HEK293 (cell line): ENCODE data around the gene ARPC5.

Source experiments
- CTCF ChIA-PET: fragments of 350-600 bp; formaldehyde crosslinking; extraction: SDS; loops from one replicate; lab custom pipeline; 2021; ENCODE audit warnings: antibody characterized with exemption; lab: Yijun Ruan, JAX
- POLR2A ChIA-PET: fragments of 300-600 bp; formaldehyde crosslinking; extraction: SDS; loops from one replicate; lab custom pipeline; 2020; ENCODE audit warnings: antibody characterized with exemption, inconsistent platforms; lab: Yijun Ruan, JAX
- H3K27ac ChIP-seq: fragments of 200-500 bp; sonication (Bioruptor generic); 2 replicates; pipeline ENCODE4 v1.5.1; 2014; ENCODE audit warnings: low read depth, low read length, control low read depth, inconsistent platforms; ENCODE audit errors: extremely low read depth
- H3K36me3 ChIP-seq, 2 experiments: fragments of 200-500 bp in 1 of 2; sonication (Bioruptor generic) in 1 of 2; 1 replicate in 1 of 2; 2 replicates in 1 of 2; pipeline ENCODE4 v1.5.1; 2014 to 2017; ENCODE audit warnings: inconsistent platforms in 2 of 2, low read length in 2 of 2; ENCODE audit not compliant: control insufficient read depth in 2 of 2, insufficient read depth in 1 of 2
- H3K4me1 ChIP-seq: fragments of 200-500 bp; sonication (Bioruptor generic); 2 replicates; pipeline ENCODE4 v1.5.1; 2014; ENCODE audit warnings: mild to moderate bottlenecking, low read length, inconsistent platforms; ENCODE audit not compliant: control insufficient read depth, insufficient read depth
- H3K4me3 ChIP-seq: 2 replicates; pipeline ENCODE4 v1.5.1; 2011; ENCODE audit warnings: low read depth, mild to moderate bottlenecking, control low read depth, low read length, moderate library complexity
- H3K9me3 ChIP-seq: fragments of 200-500 bp; sonication (Bioruptor generic); 2 replicates; pipeline ENCODE4 v1.5.1; 2014; ENCODE audit warnings: low read depth, low read length, inconsistent platforms; ENCODE audit not compliant: control insufficient read depth, insufficient read depth
- BCL11B ChIP-seq: fragments of 450-650 bp; formaldehyde crosslinking; IDR thresholded peaks from 2 replicates; pipeline ENCODE4 v1.5.1; 2016; ENCODE audit warnings: low read depth, missing biosample characterization, missing genetic modification characterization
- CTCF ChIP-seq: fragments of 450-650 bp; formaldehyde crosslinking; IDR thresholded peaks from 2 replicates; pipeline ENCODE4 v1.5.1; 2016; ENCODE audit warnings: missing biosample characterization, missing genetic modification characterization
- HOXC10 ChIP-seq: sonication (generic); formaldehyde crosslinking; IDR thresholded peaks from 2 replicates; pipeline ENCODE4 v1.8.1; 2023; ENCODE audit warnings: mild to moderate bottlenecking, missing genetic modification reagents
- MZF1 ChIP-seq: fragments of 450-650 bp; formaldehyde crosslinking; IDR thresholded peaks from 2 replicates; pipeline ENCODE4 v1.5.1; 2017; ENCODE audit warnings: missing biosample characterization, missing genetic modification characterization, borderline replicate concordance
- RBAK ChIP-seq: fragments of 450-650 bp; formaldehyde crosslinking; IDR thresholded peaks from 2 replicates; pipeline ENCODE4 v1.5.1; 2016; ENCODE audit warnings: missing biosample characterization, missing genetic modification characterization
- SETDB1 ChIP-seq: IDR thresholded peaks from one replicate; pipeline ENCODE4 v1.6.1; 2017; ENCODE audit warnings: mild to moderate bottlenecking, low read length, moderate library complexity, mixed read lengths; ENCODE audit not compliant: insufficient read length
- ZNF10 ChIP-seq: fragments of 450-650 bp; formaldehyde crosslinking; IDR thresholded peaks from 2 replicates; pipeline ENCODE4 v1.5.1; 2017; ENCODE audit warnings: missing biosample characterization, missing genetic modification characterization
- ZNF155 ChIP-seq: fragments of 450-650 bp; formaldehyde crosslinking; IDR thresholded peaks from 2 replicates; pipeline ENCODE4 v1.5.1; 2016; ENCODE audit warnings: missing biosample characterization, missing genetic modification characterization
- ZNF202 ChIP-seq: fragments of 450-650 bp; formaldehyde crosslinking; IDR thresholded peaks from 2 replicates; pipeline ENCODE4 v1.5.1; 2016; ENCODE audit warnings: missing biosample characterization, missing genetic modification characterization, borderline replicate concordance
- ZNF211 ChIP-seq: fragments of 450-650 bp; formaldehyde crosslinking; IDR thresholded peaks from 2 replicates; pipeline ENCODE4 v1.5.1; 2016; ENCODE audit warnings: low read depth, missing biosample characterization, missing genetic modification characterization
- ZNF221 ChIP-seq: fragments of 450-650 bp; formaldehyde crosslinking; IDR thresholded peaks from 2 replicates; pipeline ENCODE4 v1.5.1; 2017; ENCODE audit warnings: missing biosample characterization, missing genetic modification characterization, borderline replicate concordance
- ZNF239 ChIP-seq: fragments of 450-650 bp; formaldehyde crosslinking; IDR thresholded peaks from 2 replicates; pipeline ENCODE4 v1.5.1; 2016; ENCODE audit warnings: missing biosample characterization, missing genetic modification characterization
- ZNF248 ChIP-seq: fragments of 450-650 bp; formaldehyde crosslinking; IDR thresholded peaks from 2 replicates; pipeline ENCODE4 v1.5.1; 2017; ENCODE audit warnings: missing biosample characterization, missing genetic modification characterization
- ZNF366 ChIP-seq: fragments of 450-650 bp; formaldehyde crosslinking; conservative IDR thresholded peaks from 2 replicates; pipeline ENCODE4 v1.5.1; 2016; ENCODE audit warnings: missing biosample characterization, missing genetic modification characterization
- ZNF561 ChIP-seq: fragments of 450-650 bp; IDR thresholded peaks from 2 replicates; pipeline ENCODE4 v1.5.1; 2018; ENCODE audit warnings: missing biosample characterization, missing genetic modification characterization, borderline replicate concordance
- ZNF600 ChIP-seq: fragments of 450-650 bp; formaldehyde crosslinking; IDR thresholded peaks from 2 replicates; pipeline ENCODE4 v1.5.1; 2016; ENCODE audit warnings: missing biosample characterization, missing genetic modification characterization
- ZNF660 ChIP-seq: fragments of 450-650 bp; IDR thresholded peaks from 2 replicates; pipeline ENCODE4 v1.5.1; 2018; ENCODE audit warnings: missing biosample characterization, mild to moderate bottlenecking, missing genetic modification characterization
- ZNF777 ChIP-seq: fragments of 450-650 bp; formaldehyde crosslinking; IDR thresholded peaks from 2 replicates; pipeline ENCODE4 v1.5.1; 2017; ENCODE audit warnings: missing biosample characterization, missing genetic modification characterization, borderline replicate concordance
- ZSCAN18 ChIP-seq: fragments of 450-650 bp; formaldehyde crosslinking; IDR thresholded peaks from 2 replicates; pipeline ENCODE4 v1.5.1; 2016; ENCODE audit warnings: missing biosample characterization, missing genetic modification characterization

The ARPC5 gene

DNA sequence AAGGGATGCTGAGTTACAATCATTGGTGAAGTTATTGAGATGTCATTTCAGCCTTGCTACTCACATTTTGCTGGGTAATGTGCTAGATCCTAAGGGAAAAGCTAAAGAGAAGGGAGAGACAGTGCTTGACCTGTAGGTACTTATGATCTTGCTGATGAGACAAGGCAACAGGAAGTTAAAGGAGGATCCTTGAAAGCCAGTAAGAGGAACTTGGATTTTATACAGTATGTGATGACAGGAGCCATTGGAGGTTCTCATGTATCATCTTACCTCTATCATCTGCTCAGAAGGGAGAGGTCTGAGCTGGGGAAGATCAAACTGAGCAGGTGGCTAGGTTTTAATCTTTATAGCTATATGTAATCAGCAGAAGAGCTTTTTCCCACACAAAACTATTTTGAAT lies 11.2 kb upstream of the ARPC5 start (continued):
- TF ChIP-seq RBAK (no peak), ZNF202 (tag by site-specific recombination) (no peak), ZNF221 (tag by site-specific recombination) (no peak)
- TF ChIP-seq, all 188 proteins: peak for 0

DNA sequence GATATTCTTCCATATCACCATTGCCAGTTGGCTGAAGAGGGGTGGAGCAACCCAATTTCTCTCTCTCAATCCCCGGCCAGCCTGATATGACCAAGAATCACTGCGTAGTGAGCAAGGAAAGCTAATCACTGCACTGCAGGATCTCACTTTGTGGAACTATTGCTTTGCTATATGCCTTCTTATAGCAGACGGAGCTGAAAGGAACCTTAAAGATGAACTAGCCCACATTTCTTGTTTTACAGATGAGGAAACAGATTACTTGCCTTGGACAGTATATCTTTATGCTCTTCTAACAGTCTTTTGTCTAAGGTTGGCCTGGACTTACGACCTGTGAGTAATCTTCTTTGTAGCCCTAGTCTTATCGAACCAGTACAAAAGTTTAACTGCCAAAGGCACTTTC lies 9.9 kb upstream of the ARPC5 start:
- ChIA-PET POLR2A (no interaction called here), CTCF (interaction anchor here (0.8 to 2.8 kb wide), 6 partner anchors 9 to 270 kb away, joined by 3 to 20 read pairs (median 4); no protein-coding TSS in a partner anchor)
- Histone ChIP-seq H3K4me1 (no peaks in the 10 kb centered on the region), H3K4me3 (no peak overlapping the region), H3K36me3 (no peaks in the 10 kb centered on the region), H3K27ac (no peak overlapping the region), H3K9me3 (no peaks in the 10 kb centered on the region)
- no peak for TF ChIP-seq ZSCAN18 (tag by site-specific recombination)
- TF ChIP-seq ZNF366 (tag by site-specific recombination), result no peak
- no peak for TF ChIP-seq ZNF248 (tag by site-specific recombination)
- TF ChIP-seq MZF1 (tag by site-specific recombination), result no peak
- no peak for TF ChIP-seq ZNF155 (tag by site-specific recombination)
- no peak for TF ChIP-seq BCL11B (tag by site-specific recombination)
- no peak for TF ChIP-seq CTCF (tag by site-specific recombination)

- H3K4me1 ChIP-seq, result no peaks in the 10 kb centered on the region
- CTCF ChIA-PET, result no interaction called here
These were observed 6.6 kb upstream of the ARPC5 start for GRCh38 chr1:183642166-183642565.

DNA sequence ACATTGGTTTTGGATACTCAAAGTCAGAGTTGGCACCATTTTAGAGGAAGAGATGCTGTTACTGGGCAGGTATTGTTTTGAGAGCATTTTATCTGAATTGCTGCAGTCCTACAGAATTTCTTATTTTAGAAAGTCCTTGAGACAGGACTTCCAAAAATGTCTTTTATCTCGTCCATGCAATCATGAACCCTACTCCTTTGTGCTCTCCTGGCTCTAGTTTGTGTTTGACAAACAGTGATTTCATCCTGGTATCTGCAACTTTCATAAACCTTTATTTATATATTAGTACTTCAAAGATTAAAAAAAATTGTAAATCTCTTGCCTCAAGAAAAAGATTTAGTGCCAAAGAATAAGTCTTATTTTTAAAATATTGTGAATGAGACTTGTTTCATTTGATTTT lies 4.6 kb upstream of the ARPC5 start:
- H3K36me3 ChIP-seq, result no peaks in the 10 kb centered on the region
- TF ChIP-seq HOXC10 (no peak), CTCF (tag by site-specific recombination) (no peak), ZNF10 (tag by site-specific recombination) (no peak), ZNF239 (tag by site-specific recombination) (no peak), ZNF211 (tag by site-specific recombination) (no peak), ZNF600 (tag by site-specific recombination) (no peak), SETDB1 (no peak), ZNF777 (tag by site-specific recombination) (no peak)
- CTCF ChIA-PET, result interaction anchor here (0.6 to 1.2 kb wide), 2 partner anchors 9 to 63 kb away, joined by 3 to 5 read pairs; no protein-coding TSS in a partner anchor
- H3K4me3 ChIP-seq, result no peak overlapping the region
- no peaks in the 10 kb centered on the region for H3K9me3 ChIP-seq
- no peak overlapping the region for H3K27ac ChIP-seq
- POLR2A ChIA-PET, result no interaction called here
- no peaks in the 10 kb centered on the region for H3K4me1 ChIP-seq

More at GRCh38 chr1:183642166-183642565, 6.6 kb upstream of the ARPC5 start:
- H3K4me3 ChIP-seq, result no peak overlapping the region
- POLR2A ChIA-PET, result no interaction called here
- no peak overlapping the region for H3K27ac ChIP-seq
- TF ChIP-seq ZNF561 (tag by site-specific recombination) (no peak), ZNF660 (no peak), HOXC10 (no peak)
- H3K9me3 ChIP-seq, result no peaks in the 10 kb centered on the region
- no peaks in the 10 kb centered on the region for H3K36me3 ChIP-seq
